Fibroblast of the aortic adventitia (primary cell): ENCODE measurements around the gene METTL9. TPM values are rescaled to one million over a fixed set of nuclear protein-coding genes. Genes with fewer than 3 reads are reported as not detected.
"Not testable (repeated sequence)": the region's sequence is repeated elsewhere in the genome, so short reads cannot be mapped to it uniquely, and the experiment has no call there.

Experiments used
- DNase-seq: peaks from one replicate; pipeline ENCODE4 v3.0.0-alpha.2; 2010; ENCODE audit warnings: low read depth
- H3K4me3 ChIP-seq: 2 replicates; pipeline ENCODE4 v1.5.1; 2011; ENCODE audit warnings: low read depth, mild to moderate bottlenecking, control low read depth, low read length, moderate library complexity
- CTCF ChIP-seq: IDR thresholded peaks from 2 replicates; pipeline ENCODE4 v1.5.1; 2011; ENCODE audit warnings: mild to moderate bottlenecking, low read length, control low read depth, inconsistent platforms; ENCODE audit not compliant: insufficient read depth
- total RNA-seq: library from RNA; depleted of rRNA; stranded (reverse); fragments of >200 nt; gene quantifications from 2 replicates; pipeline ENCODE4 v1.2.3, GENCODE V29; 2012; ENCODE audit warnings: low replicate concordance

Gene METTL9
- total RNA-seq, 1 donor: 221 TPM

- no peak overlapping the region for H3K4me3 ChIP-seq
- DNase-seq: no peak
- no peak for TF ChIP-seq CTCF
Observed at GRCh38 chr16:21568502-21569189, 30.7 kb upstream of the METTL9 start.

- DNase-seq: no peak
- no peak overlapping the region for H3K4me3 ChIP-seq
- TF ChIP-seq CTCF: no peak
Observed at GRCh38 chr16:21570676-21571017, 28.7 kb upstream of the METTL9 start.

- DNase-seq, H3K4me3 ChIP-seq: not testable (repeated sequence)
Observed at GRCh38 chr16:21573506-21573905, 25.9 kb upstream of the METTL9 start.

- no peak for DNase-seq
- TF ChIP-seq CTCF: no peak
- H3K4me3 ChIP-seq: no peak overlapping the region
Observed at GRCh38 chr16:21574372-21574771, 25.0 kb upstream of the METTL9 start.

GRCh38 chr16:21576323-21576722 is 23.1 kb upstream of the METTL9 start:
- DNase-seq, H3K4me3 ChIP-seq: not testable (repeated sequence)

GRCh38 chr16:21577487-21577886 is 21.9 kb upstream of the METTL9 start:
- H3K4me3 ChIP-seq, DNase-seq: not testable (repeated sequence)

GRCh38 chr16:21578311-21578710 is 21.1 kb upstream of the METTL9 start:
- not testable (repeated sequence) for H3K4me3 ChIP-seq, DNase-seq

- not testable (repeated sequence) for DNase-seq, H3K4me3 ChIP-seq
Observed at GRCh38 chr16:21580131-21580530, 19.2 kb upstream of the METTL9 start.

- TF ChIP-seq CTCF: no peak
- no peak overlapping the region for H3K4me3 ChIP-seq
- DNase-seq: no peak
Observed at GRCh38 chr16:21580807-21581206, 18.6 kb upstream of the METTL9 start.

GRCh38 chr16:21584817-21585216 is 14.6 kb upstream of the METTL9 start:
- no peak overlapping the region for H3K4me3 ChIP-seq
- TF ChIP-seq CTCF: no peak
- no peak for DNase-seq

GRCh38 chr16:21588593-21588992 is 10.8 kb upstream of the METTL9 start:
- H3K4me3 ChIP-seq, DNase-seq: not testable (repeated sequence)
